Ovary (tissue), 3 donors: ENCODE data around the gene CTSH.

Experiments
- CTCF ChIP-seq, 3 donors: fragments of 450-650 bp in 2 of 3; fragments of 200-600 bp in 1 of 3; IDR thresholded peaks; one replicate each; pipeline versions ENCODE4 v1.5.1 to v1.8.0; 2016 to 2022; ENCODE audit warnings: antibody characterized with exemption in 3 of 3, mild to moderate bottlenecking in 1 of 3
- EP300 ChIP-seq: sonication (generic); formaldehyde crosslinking; IDR thresholded peaks from one replicate; pipeline ENCODE4 v1.6.1; 2017; ENCODE audit warnings: antibody characterized with exemption
- POLR2A ChIP-seq: fragments of 450-650 bp; IDR thresholded peaks from one replicate; pipeline ENCODE4 v1.6.1; 2017; ENCODE audit warnings: antibody characterized with exemption, mild to moderate bottlenecking, moderate library complexity
- donor health status: DM: no; HTN: no; CAD: no.

- TF ChIP-seq POLR2A, result no peak
- TF ChIP-seq CTCF (IDR thresholded peaks at IDR 0.05), result no peak
- TF ChIP-seq EP300, result no peak
Measured at GRCh38 chr15:78910271-78910670, 34.6 kb downstream of the CTSH start.
